GM19099 (cell line): ENCODE results near the gene ABLIM1.

Experiments
- POLR2A ChIP-seq: IDR thresholded peaks from 3 replicates; pipeline ENCODE4 v1.6.1; 2011; ENCODE audit warnings: low read depth; ENCODE audit not compliant: insufficient read length; ENCODE audit errors: extremely low read depth

The ABLIM1 gene

GRCh38 chr10:114485696-114486400, 172.2 kb downstream of the ABLIM1 start:
- no peak for TF ChIP-seq POLR2A

- TF ChIP-seq POLR2A, result no peak
These were observed 174.5 kb downstream of the ABLIM1 start for GRCh38 chr10:114483575-114483974.

- no peak for TF ChIP-seq POLR2A
These were observed 175.4 kb downstream of the ABLIM1 start for GRCh38 chr10:114482480-114483304.

- TF ChIP-seq POLR2A, result no peak
These were observed 177.0 kb downstream of the ABLIM1 start for GRCh38 chr10:114481055-114481454.

GRCh38 chr10:114479836-114480235, 178.2 kb downstream of the ABLIM1 start:
- no peak for TF ChIP-seq POLR2A

GRCh38 chr10:114479307-114479706, 178.8 kb downstream of the ABLIM1 start:
- no peak for TF ChIP-seq POLR2A

GRCh38 chr10:114478281-114478680, 179.8 kb downstream of the ABLIM1 start:
- TF ChIP-seq POLR2A, result no peak

- no peak for TF ChIP-seq POLR2A
These were observed 180.8 kb downstream of the ABLIM1 start for GRCh38 chr10:114477285-114477684.

- TF ChIP-seq POLR2A, result no peak
These were observed 183.1 kb downstream of the ABLIM1 start for GRCh38 chr10:114474989-114475388.

GRCh38 chr10:114473776-114474175, 184.3 kb downstream of the ABLIM1 start:
- no peak for TF ChIP-seq POLR2A

GRCh38 chr10:114472877-114473253, 185.2 kb downstream of the ABLIM1 start:
- no peak for TF ChIP-seq POLR2A

- no peak for TF ChIP-seq POLR2A
These were observed 185.9 kb downstream of the ABLIM1 start for GRCh38 chr10:114471906-114472876.

- no peak for TF ChIP-seq POLR2A
These were observed 186.8 kb downstream of the ABLIM1 start for GRCh38 chr10:114470956-114471905.

- TF ChIP-seq POLR2A, result no peak
These were observed 187.7 kb downstream of the ABLIM1 start for GRCh38 chr10:114470361-114470760.
